Esophagus muscularis mucosa (tissue), 4 donors: Measurements from ENCODE around the gene DDA1. TPM values are rescaled to one million over a fixed set of nuclear protein-coding genes. Genes with fewer than 3 reads are reported as not detected.

ENCODE experiments used
- DNase-seq: peaks from one replicate; pipeline ENCODE4 v3.0.0-alpha.2; 2017; ENCODE audit errors: extremely low spot score
- H3K27ac ChIP-seq, 4 donors: fragments of 200-600 bp; sonication (generic); replicated peaks in 1 of 4; 1 replicate in 3 of 4; 2 replicates in 1 of 4; pipeline ENCODE4 v1.5.1; 2016 to 2019; ENCODE audit warnings: mild to moderate bottlenecking in 1 of 4
- H3K27me3 ChIP-seq, 4 donors: fragments of 200-600 bp; sonication (generic); one replicate each; pipeline versions ENCODE4 v1.5.1 to v1.6.0; 2016 to 2019
- H3K36me3 ChIP-seq, 4 donors: fragments of 200-600 bp; sonication (generic); one replicate each; pipeline ENCODE4 v1.5.1; 2016 to 2019
- H3K4me1 ChIP-seq, 4 donors: fragments of 200-600 bp; sonication (generic); one replicate each; pipeline ENCODE4 v1.5.1; 2016 to 2019
- H3K4me3 ChIP-seq, 4 donors: fragments of 200-600 bp; sonication (generic); 1 replicate in 2 of 4; 2 replicates in 2 of 4; pipeline ENCODE4 v1.5.1; 2016 to 2019; ENCODE audit warnings: mild to moderate bottlenecking in 4 of 4, moderate library complexity in 1 of 4
- H3K9me3 ChIP-seq, 4 donors: fragments of 200-600 bp; sonication (generic); 1 replicate in 3 of 4; 2 replicates in 1 of 4; pipeline ENCODE4 v1.5.1; 2016 to 2019
- CTCF ChIP-seq, 3 experiments: fragments of 200-600 bp in 2 of 3; fragments of 450-650 bp in 1 of 3; sonication (generic) in 2 of 3; IDR thresholded peaks; one replicate each; pipeline ENCODE4 v1.5.1; 2017 to 2019; ENCODE audit warnings: antibody characterized with exemption in 3 of 3, mild to moderate bottlenecking in 2 of 3, moderate library complexity in 1 of 3
- EP300 ChIP-seq: sonication (generic); formaldehyde crosslinking; IDR thresholded peaks from one replicate; pipeline ENCODE4 v1.6.1; 2017; ENCODE audit warnings: antibody characterized with exemption
- POLR2A ChIP-seq: fragments of 450-650 bp; IDR thresholded peaks from one replicate; pipeline ENCODE4 v1.6.1; 2017; ENCODE audit warnings: antibody characterized with exemption, moderate library complexity, mild to moderate bottlenecking, low read depth
- POLR2AphosphoS5 ChIP-seq, 2 donors: sonication (generic); formaldehyde crosslinking; IDR thresholded peaks; one replicate each; pipeline ENCODE4 v1.6.1; 2017; ENCODE audit warnings: antibody characterized with exemption in 2 of 2
- WGBS: methylation state at CpG from one replicate; pipeline ENCODE4 v1.1.5; 2018; 5-methylcytosine and 5-hydroxymethylcytosine counted together
- intact Hi-C: fragments of 100-400 bp; cut with DNase I; formaldehyde crosslinking; loops from one replicate; pipeline ENCODE4 v1.15.1; 2023
- total RNA-seq, 4 donors: library from RNA; depleted of rRNA; stranded (reverse); fragments of >200 nt; gene quantifications; one replicate each; pipeline versions ENCODE4 v1.1.0 to v1.2.1, GENCODE V29; 2016

DDA1 gene
- total RNA-seq, 4 donors from 2014 or later, result 12.0 to 25.4 (median 20.9) TPM

GRCh38 chr19:17300992-17301619 is 8.3 kb upstream of the DDA1 start:
- intact Hi-C loops, result no loop called here
- Histone ChIP-seq H3K27me3 (peaks cover 0 to 7% (median 0%) of the 10 kb centered on the region in 4 donors), H3K36me3 (peaks cover 3 to 28% (median 14%) of the 10 kb centered on the region in 4 donors), H3K9me3 (peaks cover 0 to 5% (median 0%) of the 10 kb centered on the region in 4 donors), H3K4me3 (no peak overlapping the region), H3K4me1 (peaks cover 29 to 59% (median 52%) of the 10 kb centered on the region in 4 donors), H3K27ac (no peak overlapping the region)
- WGBS, result 95% methylated on average over 31 of the region's 51 CpGs
- DNase-seq, result no peak
- no peak for TF ChIP-seq POLR2AphosphoS5 (IDR thresholded peaks at IDR 0.05)
- TF ChIP-seq POLR2A, result no peak
- no peak for TF ChIP-seq CTCF (IDR thresholded peaks at IDR 0.05)
- no peak for TF ChIP-seq EP300

- H3K27me3 ChIP-seq, result peaks cover 0 to 9% (median 0%) of the 10 kb centered on the region in 4 donors
- peaks cover 0 to 21% (median 12%) of the 10 kb centered on the region in 4 donors for H3K36me3 ChIP-seq
- DNase-seq, result no peak
- H3K9me3 ChIP-seq, result peaks cover 0 to 5% (median 0%) of the 10 kb centered on the region in 4 donors
- 43% methylated on average over 2 of the region's 29 CpGs for WGBS
- peak overlapping the region; percentile 77 to 91 (median 82) for H3K4me3 ChIP-seq
- intact Hi-C loops, result no loop called here
- H3K4me1 ChIP-seq, result peaks cover 42 to 74% (median 67%) of the 10 kb centered on the region in 4 donors
- TF ChIP-seq CTCF (IDR thresholded peaks at IDR 0.05), result no peak
- TF ChIP-seq EP300, result no peak
- no peak for TF ChIP-seq POLR2AphosphoS5 (IDR thresholded peaks at IDR 0.05)
- no peak for TF ChIP-seq POLR2A
- H3K27ac ChIP-seq, result peak overlapping the region; percentile 90 to 97 (median 91)
Measured at GRCh38 chr19:17302391-17303166, 6.8 kb upstream of the DDA1 start.

- intact Hi-C loops, result no loop called here
- peak within 1 kb of the TSS; percentile 90 to 97 (median 91) for H3K27ac ChIP-seq
- H3K9me3 ChIP-seq, result peaks cover 0 to under 1% (median 0%) of the 10 kb centered on the region in 4 donors
- H3K36me3 ChIP-seq, result peaks cover 0 to 15% (median 8%) of the 10 kb centered on the region in 4 donors
- DNase-seq, result peak; percentile 98
- TF ChIP-seq POLR2A (peak; percentile 31), EP300 (no peak), CTCF (IDR thresholded peaks at IDR 0.05) (peak; percentile 41 to 84 (median 71)), POLR2AphosphoS5 (IDR thresholded peaks at IDR 0.05) (peak; percentile 74 to 80)
- peaks cover 46 to 82% (median 71%) of the 10 kb centered on the region in 4 donors for H3K4me1 ChIP-seq
- WGBS, result 3% methylated on average over 19 of the region's 52 CpGs
- peak within 1 kb of the TSS; percentile 77 to 91 (median 82) for H3K4me3 ChIP-seq
- peaks cover 0 to 9% (median 0%) of the 10 kb centered on the region in 4 donors for H3K27me3 ChIP-seq
Measured at GRCh38 chr19:17303167-17303939, 6.0 kb upstream of the DDA1 start, which contains the start of gene ABHD8. Gene ABHD8 (minus strand): TSS chr19:17303425. CDS start chr19:17301616, 1,809 bp downstream.

- Histone ChIP-seq H3K4me1 (peaks cover 46 to 87% (median 77%) of the 10 kb centered on the region in 4 donors), H3K27me3 (peaks cover 0 to 9% (median 0%) of the 10 kb centered on the region in 4 donors), H3K27ac (peak overlapping the region; percentile 90 to 97 (median 91)), H3K4me3 (peak overlapping the region; percentile 77 to 91 (median 82)), H3K36me3 (peaks cover 0 to 15% (median 7%) of the 10 kb centered on the region in 4 donors), H3K9me3 (no peaks in the 10 kb centered on the region)
- 53% methylated on average over 7 of the region's 12 CpGs for WGBS
- intact Hi-C loops, result no loop called here
- no peak for DNase-seq
- TF ChIP-seq POLR2AphosphoS5 (IDR thresholded peaks at IDR 0.05), result no peak
- TF ChIP-seq EP300, result no peak
- no peak for TF ChIP-seq CTCF (IDR thresholded peaks at IDR 0.05)
- TF ChIP-seq POLR2A, result no peak
Measured at GRCh38 chr19:17303940-17304267, 5.5 kb upstream of the DDA1 start.
